ENCODE results near the gene ABCC6.
"Not testable (repeated sequence)": the region's sequence is repeated elsewhere in the genome, so short reads cannot be mapped to it uniquely, and the experiment has no call there.

The ABCC6 gene

GRCh38 chr16:16252377-16252776 lies 29.1 kb upstream of the ABCC6 start:
- not testable (repeated sequence) for H3K4me1 ChIP-seq (ENCODE audit: control insufficient read depth in 1 of 2, insufficient read depth in 2 of 2, low read length in 2 of 2); H3K9me3 ChIP-seq (ENCODE audit: control insufficient read depth in 1 of 2, low read length in 2 of 2); H3K27me3 ChIP-seq (ENCODE audit: low read depth, low read length); H3K27ac ChIP-seq (ENCODE audit: low read length); H3K4me3 ChIP-seq (ENCODE audit: low read depth in 1 of 2, low read length in 2 of 2); H3K36me3 ChIP-seq (ENCODE audit: control insufficient read depth in 1 of 2, insufficient read depth in 2 of 2, low read length in 2 of 2)

GRCh38 chr16:16249621-16250330 lies 26.5 kb upstream of the ABCC6 start:
- H3K27ac ChIP-seq (ENCODE audit: low read length); H3K4me1 ChIP-seq (ENCODE audit: control insufficient read depth in 1 of 2, insufficient read depth in 2 of 2, low read length in 2 of 2); H3K9me3 ChIP-seq (ENCODE audit: control insufficient read depth in 1 of 2, low read length in 2 of 2); H3K36me3 ChIP-seq (ENCODE audit: control insufficient read depth in 1 of 2, insufficient read depth in 2 of 2, low read length in 2 of 2); H3K4me3 ChIP-seq (ENCODE audit: low read depth in 1 of 2, low read length in 2 of 2); H3K27me3 ChIP-seq (ENCODE audit: low read depth, low read length): not testable (repeated sequence)

DNA sequence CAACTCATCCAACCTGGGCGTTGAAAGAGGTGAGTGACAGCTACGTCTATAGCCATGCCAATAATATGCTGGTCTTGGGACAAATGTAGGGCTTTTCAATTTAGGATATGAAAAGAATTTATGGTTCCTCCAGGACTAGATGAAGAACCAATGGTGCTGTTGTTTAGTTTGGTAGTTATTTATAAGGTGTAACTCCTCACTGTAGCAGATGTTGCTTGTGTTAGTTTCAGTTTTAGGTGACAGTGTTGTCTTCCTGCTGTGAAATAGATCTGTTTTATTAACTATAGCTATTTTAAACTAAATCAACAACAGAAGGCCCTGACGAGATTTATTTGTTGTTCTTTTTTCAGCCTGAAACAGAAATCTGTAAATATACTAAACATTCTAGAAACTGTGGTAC lies 24.1 kb upstream of the ABCC6 start:
- not testable (repeated sequence) for H3K27ac ChIP-seq (ENCODE audit: low read length); H3K4me1 ChIP-seq (ENCODE audit: control insufficient read depth in 1 of 2, insufficient read depth in 2 of 2, low read length in 2 of 2); H3K9me3 ChIP-seq (ENCODE audit: control insufficient read depth in 1 of 2, low read length in 2 of 2)

GRCh38 chr16:16246578-16247262 lies 23.4 kb upstream of the ABCC6 start:
- H3K27me3 ChIP-seq (ENCODE audit: low read depth, low read length); H3K9me3 ChIP-seq (ENCODE audit: control insufficient read depth in 1 of 2, low read length in 2 of 2); H3K27ac ChIP-seq (ENCODE audit: low read length); H3K4me1 ChIP-seq (ENCODE audit: control insufficient read depth in 1 of 2, insufficient read depth in 2 of 2, low read length in 2 of 2); H3K4me3 ChIP-seq (ENCODE audit: low read depth in 1 of 2, low read length in 2 of 2); H3K36me3 ChIP-seq (ENCODE audit: control insufficient read depth in 1 of 2, insufficient read depth in 2 of 2, low read length in 2 of 2): not testable (repeated sequence)

More for the DNA sequence above, 24.1 kb upstream of the ABCC6 start:
- H3K4me3 ChIP-seq (ENCODE audit: low read depth in 1 of 2, low read length in 2 of 2); H3K27me3 ChIP-seq (ENCODE audit: low read depth, low read length); H3K36me3 ChIP-seq (ENCODE audit: control insufficient read depth in 1 of 2, insufficient read depth in 2 of 2, low read length in 2 of 2): not testable (repeated sequence)

DNA sequence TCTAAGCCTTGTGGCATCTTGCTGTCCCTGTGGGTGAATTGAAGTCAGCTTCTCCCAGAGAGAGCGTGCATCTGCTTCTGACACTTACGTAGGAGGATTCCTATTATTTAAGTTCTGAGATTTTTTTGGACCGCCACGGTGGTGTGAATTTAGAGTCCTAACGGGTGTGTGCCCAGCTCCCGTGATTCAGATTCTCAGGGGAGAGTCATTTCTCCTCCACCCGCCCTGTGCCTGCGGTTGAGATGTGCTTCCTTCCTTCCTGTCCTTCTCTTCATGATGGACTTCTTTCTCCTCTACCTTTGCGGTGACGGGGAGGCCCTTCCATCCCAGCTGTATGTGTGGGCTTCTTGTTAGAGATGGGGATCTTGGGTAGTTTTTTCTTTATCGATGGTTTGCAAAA lies 20.6 kb upstream of the ABCC6 start:
- not testable (repeated sequence) for H3K27me3 ChIP-seq (ENCODE audit: low read depth, low read length); H3K4me1 ChIP-seq (ENCODE audit: control insufficient read depth in 1 of 2, insufficient read depth in 2 of 2, low read length in 2 of 2); H3K9me3 ChIP-seq (ENCODE audit: control insufficient read depth in 1 of 2, low read length in 2 of 2); H3K27ac ChIP-seq (ENCODE audit: low read length); H3K36me3 ChIP-seq (ENCODE audit: control insufficient read depth in 1 of 2, insufficient read depth in 2 of 2, low read length in 2 of 2); H3K4me3 ChIP-seq (ENCODE audit: low read depth in 1 of 2, low read length in 2 of 2)

DNA sequence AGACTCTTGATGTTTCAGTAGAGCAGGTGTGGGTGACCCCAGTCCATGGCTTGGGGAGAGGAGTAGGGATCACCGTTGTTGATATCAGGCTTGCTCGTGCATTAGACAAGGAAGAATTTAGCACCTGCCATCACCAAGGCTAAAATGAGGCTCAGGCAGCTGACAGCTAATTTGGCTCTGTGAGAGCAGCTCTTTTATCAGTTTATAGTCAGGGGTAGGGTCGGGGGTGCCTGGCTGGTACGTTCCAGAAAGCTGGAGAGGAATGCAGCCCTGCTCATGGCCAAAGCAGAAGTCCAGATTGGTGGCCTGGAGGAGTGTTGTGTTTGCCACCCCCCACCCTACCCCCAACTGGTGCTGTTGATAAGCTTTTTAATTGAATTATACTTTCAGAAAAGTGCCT lies 17.4 kb upstream of the ABCC6 start:
- not testable (repeated sequence) for H3K9me3 ChIP-seq (ENCODE audit: control insufficient read depth in 1 of 2, low read length in 2 of 2); H3K36me3 ChIP-seq (ENCODE audit: control insufficient read depth in 1 of 2, insufficient read depth in 2 of 2, low read length in 2 of 2); H3K27ac ChIP-seq (ENCODE audit: low read length); H3K27me3 ChIP-seq (ENCODE audit: low read depth, low read length); H3K4me3 ChIP-seq (ENCODE audit: low read depth in 1 of 2, low read length in 2 of 2); H3K4me1 ChIP-seq (ENCODE audit: control insufficient read depth in 1 of 2, insufficient read depth in 2 of 2, low read length in 2 of 2)

DNA sequence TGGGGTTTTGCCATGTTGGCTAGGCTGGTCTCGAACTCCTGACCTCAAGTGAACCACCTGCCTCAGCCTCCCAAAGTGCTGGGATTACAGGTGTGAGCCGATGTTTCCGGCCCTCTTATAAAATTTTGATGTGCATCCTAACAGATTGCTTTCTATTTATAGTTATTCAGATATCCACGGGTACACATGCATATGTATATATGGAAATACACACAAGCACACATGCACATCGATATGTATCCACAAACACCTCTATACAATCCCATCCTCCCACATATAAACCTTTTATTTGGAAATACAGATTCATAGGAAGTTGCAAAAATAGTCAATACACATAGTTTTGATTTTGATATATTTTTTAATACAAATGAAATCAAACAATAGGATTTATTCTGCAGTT lies 14.4 kb upstream of the ABCC6 start:
- H3K4me1 ChIP-seq (ENCODE audit: control insufficient read depth in 1 of 2, insufficient read depth in 2 of 2, low read length in 2 of 2); H3K36me3 ChIP-seq (ENCODE audit: control insufficient read depth in 1 of 2, insufficient read depth in 2 of 2, low read length in 2 of 2); H3K9me3 ChIP-seq (ENCODE audit: control insufficient read depth in 1 of 2, low read length in 2 of 2); H3K27me3 ChIP-seq (ENCODE audit: low read depth, low read length); H3K27ac ChIP-seq (ENCODE audit: low read length); H3K4me3 ChIP-seq (ENCODE audit: low read depth in 1 of 2, low read length in 2 of 2): not testable (repeated sequence)

GRCh38 chr16:16237071-16237470 lies 13.8 kb upstream of the ABCC6 start:
- not testable (repeated sequence) for H3K27me3 ChIP-seq (ENCODE audit: low read depth, low read length); H3K36me3 ChIP-seq (ENCODE audit: control insufficient read depth in 1 of 2, insufficient read depth in 2 of 2, low read length in 2 of 2); H3K27ac ChIP-seq (ENCODE audit: low read length); H3K4me1 ChIP-seq (ENCODE audit: control insufficient read depth in 1 of 2, insufficient read depth in 2 of 2, low read length in 2 of 2); H3K9me3 ChIP-seq (ENCODE audit: control insufficient read depth in 1 of 2, low read length in 2 of 2); H3K4me3 ChIP-seq (ENCODE audit: low read depth in 1 of 2, low read length in 2 of 2)

DNA sequence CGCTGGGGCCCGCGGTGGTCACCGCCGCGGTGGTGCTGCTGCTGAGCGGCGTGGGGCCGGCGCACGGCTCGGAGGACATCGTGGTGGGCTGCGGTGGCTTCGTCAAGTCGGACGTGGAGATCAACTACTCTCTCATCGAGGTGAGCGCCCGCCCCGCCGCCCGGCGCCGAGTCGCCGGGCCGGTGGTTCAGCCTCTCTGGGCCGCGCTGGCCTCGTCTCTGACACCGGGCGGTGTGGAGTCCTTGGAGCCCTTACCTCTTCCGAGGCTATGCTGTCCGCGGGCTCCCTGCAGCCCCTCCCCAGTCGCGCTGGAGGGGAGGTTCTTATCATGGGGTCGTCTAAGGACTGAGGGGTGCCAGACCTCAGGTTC lies 9.4 kb upstream of the ABCC6 start:
- H3K9me3 ChIP-seq (ENCODE audit: control insufficient read depth in 1 of 2, low read length in 2 of 2); H3K27me3 ChIP-seq (ENCODE audit: low read depth, low read length); H3K27ac ChIP-seq (ENCODE audit: low read length); H3K4me1 ChIP-seq (ENCODE audit: control insufficient read depth in 1 of 2, insufficient read depth in 2 of 2, low read length in 2 of 2); H3K4me3 ChIP-seq (ENCODE audit: low read depth in 1 of 2, low read length in 2 of 2); H3K36me3 ChIP-seq (ENCODE audit: control insufficient read depth in 1 of 2, insufficient read depth in 2 of 2, low read length in 2 of 2): not testable (repeated sequence)

GRCh38 chr16:16223662-16224241 lies 458 bp upstream of the ABCC6 start:
- H3K4me3 ChIP-seq (ENCODE audit: low read depth in 1 of 2, low read length in 2 of 2); H3K27me3 ChIP-seq (ENCODE audit: low read depth, low read length); H3K36me3 ChIP-seq (ENCODE audit: control insufficient read depth in 1 of 2, insufficient read depth in 2 of 2, low read length in 2 of 2); H3K9me3 ChIP-seq (ENCODE audit: control insufficient read depth in 1 of 2, low read length in 2 of 2); H3K4me1 ChIP-seq (ENCODE audit: control insufficient read depth in 1 of 2, insufficient read depth in 2 of 2, low read length in 2 of 2); H3K27ac ChIP-seq (ENCODE audit: low read length): not testable (repeated sequence)

DNA sequence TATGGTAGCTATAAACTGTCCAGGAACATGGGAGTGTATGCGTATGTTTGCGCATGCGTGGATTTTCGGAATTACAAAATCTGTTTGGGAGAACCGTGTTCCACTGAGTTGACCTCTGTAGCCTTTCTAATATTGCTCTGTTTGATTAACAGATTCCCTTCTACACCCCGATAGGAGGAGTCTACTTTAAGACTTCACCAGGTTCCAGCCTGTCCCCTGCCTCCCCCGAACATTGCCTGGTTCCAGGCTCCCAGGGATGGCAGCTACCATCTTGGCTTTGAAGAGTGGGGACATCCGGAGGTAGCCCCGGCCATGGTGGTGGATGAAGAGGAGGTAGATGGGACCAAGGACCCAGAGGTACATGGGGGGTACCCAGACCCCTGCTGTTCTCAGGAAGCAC lies 1.9 kb downstream of the ABCC6 start:
- not testable (repeated sequence) for H3K27me3 ChIP-seq (ENCODE audit: low read depth, low read length); H3K4me1 ChIP-seq (ENCODE audit: control insufficient read depth in 1 of 2, insufficient read depth in 2 of 2, low read length in 2 of 2); H3K9me3 ChIP-seq (ENCODE audit: control insufficient read depth in 1 of 2, low read length in 2 of 2); H3K27ac ChIP-seq (ENCODE audit: low read length); H3K36me3 ChIP-seq (ENCODE audit: control insufficient read depth in 1 of 2, insufficient read depth in 2 of 2, low read length in 2 of 2); H3K4me3 ChIP-seq (ENCODE audit: low read depth in 1 of 2, low read length in 2 of 2)

GRCh38 chr16:16220449-16220848 lies 2.8 kb downstream of the ABCC6 start:
- not testable (repeated sequence) for H3K36me3 ChIP-seq (ENCODE audit: control insufficient read depth in 1 of 2, insufficient read depth in 2 of 2, low read length in 2 of 2); H3K27me3 ChIP-seq (ENCODE audit: low read depth, low read length); H3K4me3 ChIP-seq (ENCODE audit: low read depth in 1 of 2, low read length in 2 of 2); H3K27ac ChIP-seq (ENCODE audit: low read length); H3K4me1 ChIP-seq (ENCODE audit: control insufficient read depth in 1 of 2, insufficient read depth in 2 of 2, low read length in 2 of 2); H3K9me3 ChIP-seq (ENCODE audit: control insufficient read depth in 1 of 2, low read length in 2 of 2)

Measured in muscle layer of duodenum (tissue), 2 donors.